C4-2B (cell line): ENCODE results near the gene SCAPER.

Experiments
- H3K27ac ChIP-seq: fragments of 450-650 bp; 2 replicates; pipeline ENCODE4 v1.5.1; 2017
- ZFX ChIP-seq: fragments of 450-650 bp; IDR thresholded peaks from 2 replicates; pipeline ENCODE4 v1.6.1; 2017
- TF ChIP-seq, protein P1 (sequence below): fragments of 450-650 bp; conservative IDR thresholded peaks from 2 replicates; pipeline ENCODE4 v1.5.1; 2017; ENCODE audit warnings: mild to moderate bottlenecking

Gene SCAPER

DNA sequence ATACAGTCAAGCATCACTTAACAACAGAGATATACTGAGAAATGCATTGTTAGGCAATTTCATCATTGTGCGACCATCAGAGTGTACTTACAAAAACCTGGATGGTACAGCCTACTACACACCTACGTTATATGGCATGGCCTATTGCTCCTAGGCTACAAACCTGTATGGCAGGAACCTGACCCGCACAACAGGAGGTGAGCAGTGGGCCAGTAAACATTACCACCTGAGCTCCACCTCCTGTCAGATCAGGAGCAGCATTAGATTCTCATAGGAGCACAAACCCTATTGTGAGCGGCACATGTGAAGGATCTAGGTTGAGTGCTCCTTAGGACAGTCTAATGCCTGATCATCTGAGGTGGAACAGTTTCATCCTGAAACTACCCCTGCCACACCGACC lies 89.7 kb downstream of the SCAPER start:
- no peak for TF ChIP-seq ZFX
- TF ChIP-seq, protein P1, sequence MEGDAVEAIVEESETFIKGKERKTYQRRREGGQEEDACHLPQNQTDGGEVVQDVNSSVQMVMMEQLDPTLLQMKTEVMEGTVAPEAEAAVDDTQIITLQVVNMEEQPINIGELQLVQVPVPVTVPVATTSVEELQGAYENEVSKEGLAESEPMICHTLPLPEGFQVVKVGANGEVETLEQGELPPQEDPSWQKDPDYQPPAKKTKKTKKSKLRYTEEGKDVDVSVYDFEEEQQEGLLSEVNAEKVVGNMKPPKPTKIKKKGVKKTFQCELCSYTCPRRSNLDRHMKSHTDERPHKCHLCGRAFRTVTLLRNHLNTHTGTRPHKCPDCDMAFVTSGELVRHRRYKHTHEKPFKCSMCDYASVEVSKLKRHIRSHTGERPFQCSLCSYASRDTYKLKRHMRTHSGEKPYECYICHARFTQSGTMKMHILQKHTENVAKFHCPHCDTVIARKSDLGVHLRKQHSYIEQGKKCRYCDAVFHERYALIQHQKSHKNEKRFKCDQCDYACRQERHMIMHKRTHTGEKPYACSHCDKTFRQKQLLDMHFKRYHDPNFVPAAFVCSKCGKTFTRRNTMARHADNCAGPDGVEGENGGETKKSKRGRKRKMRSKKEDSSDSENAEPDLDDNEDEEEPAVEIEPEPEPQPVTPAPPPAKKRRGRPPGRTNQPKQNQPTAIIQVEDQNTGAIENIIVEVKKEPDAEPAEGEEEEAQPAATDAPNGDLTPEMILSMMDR: no peak

GRCh38 chr15:76812381-76812780 lies 92.8 kb downstream of the SCAPER start:
- no peak overlapping the region for H3K27ac ChIP-seq
- TF ChIP-seq, protein P1: no peak
- TF ChIP-seq ZFX: no peak

More for the DNA sequence above, 89.7 kb downstream of the SCAPER start:
- H3K27ac ChIP-seq: no peak overlapping the region

- TF ChIP-seq, protein P1: no peak
- TF ChIP-seq ZFX: no peak
Measured at GRCh38 chr15:76809412-76810103, 95.6 kb downstream of the SCAPER start.

GRCh38 chr15:76803049-76803571 lies 102.0 kb downstream of the SCAPER start:
- TF ChIP-seq, protein P1: no peak
- TF ChIP-seq ZFX: no peak
- H3K27ac ChIP-seq: no peak overlapping the region

More at GRCh38 chr15:76809412-76810103, 95.6 kb downstream of the SCAPER start:
- no peak overlapping the region for H3K27ac ChIP-seq

DNA sequence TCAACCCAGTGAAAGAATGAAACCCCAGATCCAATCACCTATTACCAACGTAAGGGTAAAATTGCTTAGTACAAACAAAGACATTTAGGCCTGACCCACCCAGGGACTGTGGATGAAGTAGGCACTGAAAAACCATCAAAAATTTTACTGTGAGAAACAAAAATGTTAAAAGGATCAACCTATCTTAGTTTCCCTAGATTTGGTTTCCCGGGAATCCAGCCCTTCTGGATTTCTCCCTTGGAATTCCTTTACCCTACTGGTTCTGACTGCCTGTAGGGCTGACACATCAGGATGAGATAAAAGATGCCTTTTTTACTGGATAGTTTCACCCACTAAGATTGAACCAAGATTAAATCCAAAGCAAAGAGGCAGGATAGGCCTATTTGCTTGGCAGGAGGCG lies 102.7 kb downstream of the SCAPER start:
- no peak for TF ChIP-seq ZFX
- TF ChIP-seq, protein P1: no peak
- H3K27ac ChIP-seq: no peak overlapping the region

DNA sequence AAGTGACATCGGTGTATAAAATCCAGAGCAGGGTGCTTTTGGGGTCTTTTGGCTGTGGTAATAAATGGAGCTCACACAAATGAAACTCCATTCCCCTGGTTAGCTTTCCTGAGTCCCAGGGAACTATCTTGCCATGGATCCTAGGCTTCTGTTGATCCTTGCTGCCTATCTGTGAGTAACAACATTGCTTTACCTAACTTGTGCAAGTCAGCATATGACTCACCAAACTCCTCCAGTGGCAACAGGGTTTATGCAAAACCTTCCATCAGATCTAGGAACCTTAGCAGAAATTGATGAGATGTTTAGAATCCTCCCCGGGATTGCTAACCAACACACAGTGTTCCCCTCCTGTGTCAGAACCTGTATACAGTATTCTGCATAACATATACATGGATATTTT lies 105.4 kb downstream of the SCAPER start:
- no peak for TF ChIP-seq ZFX

GRCh38 chr15:76795217-76795616 lies 109.9 kb downstream of the SCAPER start:
- TF ChIP-seq, protein P1: no peak
- no peak for TF ChIP-seq ZFX
- H3K27ac ChIP-seq: no peak overlapping the region

More for the DNA sequence above, 105.4 kb downstream of the SCAPER start:
- H3K27ac ChIP-seq: no peak overlapping the region

GRCh38 chr15:76793162-76793561 lies 112.0 kb downstream of the SCAPER start:
- TF ChIP-seq, protein P1: no peak
- TF ChIP-seq ZFX: no peak
- H3K27ac ChIP-seq: no peak overlapping the region
